ENCODE measurements around the gene MAP3K9. TPM values are rescaled to one million over a fixed set of nuclear protein-coding genes. Genes with fewer than 3 reads are reported as not detected.

Gene MAP3K9
- polyA plus RNA-seq, 1 experiment = 0.24 TPM

DNA sequence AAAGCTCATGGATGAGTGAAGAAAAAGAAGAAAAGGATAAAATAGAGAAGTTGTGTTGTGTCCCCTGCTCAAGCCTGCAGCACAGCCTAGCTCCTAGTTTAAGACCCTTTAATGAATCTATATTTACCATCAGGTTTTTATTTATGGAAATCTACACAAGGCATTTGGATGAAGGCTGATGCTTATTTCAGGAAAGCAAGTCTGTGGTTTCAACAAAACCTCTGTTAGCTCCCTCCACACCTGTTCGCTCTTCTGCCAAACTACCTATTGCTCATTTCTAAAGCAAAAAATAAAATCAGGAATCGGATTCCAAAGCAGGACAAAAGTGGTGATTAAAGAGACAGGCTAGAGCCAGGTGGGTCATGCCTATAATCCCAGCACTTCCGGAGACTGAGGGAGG is 18.9 kb upstream of the MAP3K9 start:
- TF ChIP-seq, protein P1, sequence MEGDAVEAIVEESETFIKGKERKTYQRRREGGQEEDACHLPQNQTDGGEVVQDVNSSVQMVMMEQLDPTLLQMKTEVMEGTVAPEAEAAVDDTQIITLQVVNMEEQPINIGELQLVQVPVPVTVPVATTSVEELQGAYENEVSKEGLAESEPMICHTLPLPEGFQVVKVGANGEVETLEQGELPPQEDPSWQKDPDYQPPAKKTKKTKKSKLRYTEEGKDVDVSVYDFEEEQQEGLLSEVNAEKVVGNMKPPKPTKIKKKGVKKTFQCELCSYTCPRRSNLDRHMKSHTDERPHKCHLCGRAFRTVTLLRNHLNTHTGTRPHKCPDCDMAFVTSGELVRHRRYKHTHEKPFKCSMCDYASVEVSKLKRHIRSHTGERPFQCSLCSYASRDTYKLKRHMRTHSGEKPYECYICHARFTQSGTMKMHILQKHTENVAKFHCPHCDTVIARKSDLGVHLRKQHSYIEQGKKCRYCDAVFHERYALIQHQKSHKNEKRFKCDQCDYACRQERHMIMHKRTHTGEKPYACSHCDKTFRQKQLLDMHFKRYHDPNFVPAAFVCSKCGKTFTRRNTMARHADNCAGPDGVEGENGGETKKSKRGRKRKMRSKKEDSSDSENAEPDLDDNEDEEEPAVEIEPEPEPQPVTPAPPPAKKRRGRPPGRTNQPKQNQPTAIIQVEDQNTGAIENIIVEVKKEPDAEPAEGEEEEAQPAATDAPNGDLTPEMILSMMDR (IDR thresholded peaks at IDR 0.05; ENCODE audit: low read depth, low read length) = no peak
- no peak overlapping the region for H3K27ac ChIP-seq (ENCODE audit: low read depth, low read length)
- CTCF ChIA-PET = interaction anchor here (0.6 to 3.8 kb wide), 8 partner anchors 10 to 771 kb away, joined by 3 to 28 read pairs (median 4); partner anchors contain the start of genes MAP3K9 and PCNX1
- H3K9me3 ChIP-seq (ENCODE audit: control insufficient read depth, insufficient read depth, low read length) = no peaks in the 10 kb centered on the region
- peaks cover 2% of the 10 kb centered on the region for H3K27me3 ChIP-seq (ENCODE audit: control insufficient read depth, insufficient read depth, low read length)
- POLR2A ChIA-PET = no interaction called here
- DNase-seq (ENCODE audit: low read depth, low spot score) = no peak
- no peak overlapping the region for H3K4me3 ChIP-seq (ENCODE audit: low read depth, low read length)

DNA sequence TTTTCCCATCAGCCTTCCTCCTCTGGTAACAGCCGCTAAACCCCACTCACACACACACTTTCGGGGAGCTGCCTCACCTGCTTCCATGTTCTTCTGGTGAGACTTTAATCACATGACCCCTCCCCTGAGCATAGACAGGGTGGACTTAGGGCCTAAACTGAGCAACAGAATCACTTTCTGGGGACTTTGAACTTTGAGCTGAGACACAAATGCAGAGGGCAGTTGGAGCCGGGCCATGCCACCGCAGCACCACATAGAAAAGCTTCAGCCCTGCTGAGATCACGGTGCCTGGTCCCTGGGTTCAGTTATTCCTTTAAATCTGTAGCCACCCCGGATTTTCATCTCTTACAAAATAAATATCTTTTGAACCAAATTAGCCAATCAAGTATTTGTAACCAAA is 18.4 kb upstream of the MAP3K9 start:
- Histone ChIP-seq H3K27ac (ENCODE audit: low read depth, low read length) (no peak overlapping the region), H3K27me3 (ENCODE audit: control insufficient read depth, insufficient read depth, low read length) (peaks cover 2% of the 10 kb centered on the region), H3K4me3 (ENCODE audit: low read depth, low read length) (no peak overlapping the region), H3K9me3 (ENCODE audit: control insufficient read depth, insufficient read depth, low read length) (no peaks in the 10 kb centered on the region)
- CTCF ChIA-PET = interaction anchor here (0.6 to 3.8 kb wide), 9 partner anchors 10 to 771 kb away, joined by 3 to 28 read pairs (median 3); partner anchors contain the start of genes MAP3K9 and PCNX1
- no peak for DNase-seq (ENCODE audit: low read depth, low spot score)
- TF ChIP-seq, protein P1 (IDR thresholded peaks at IDR 0.05; ENCODE audit: low read depth, low read length) = no peak
- POLR2A ChIA-PET = no interaction called here

DNA sequence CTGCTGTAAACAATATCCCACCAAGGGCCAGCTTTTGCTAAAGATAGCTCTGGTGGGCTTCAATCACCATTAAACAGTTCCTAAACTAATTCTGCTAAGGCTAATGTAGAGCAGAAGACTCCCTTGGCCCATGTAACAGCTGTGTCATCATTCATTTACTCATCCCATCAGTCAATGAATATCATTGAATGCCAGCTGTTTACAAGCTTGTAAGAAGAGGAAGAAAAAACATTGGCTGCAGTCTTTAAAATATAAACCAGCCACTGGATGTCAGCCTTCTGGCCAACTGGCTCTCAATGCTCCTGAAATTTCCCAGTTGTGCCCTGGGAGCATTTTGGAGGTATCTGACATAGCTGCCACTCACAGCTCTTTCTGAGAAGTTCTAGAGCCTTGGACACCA is 18.0 kb upstream of the MAP3K9 start:
- H3K4me3 ChIP-seq (ENCODE audit: low read depth, low read length) = no peak overlapping the region
- TF ChIP-seq, protein P1 (IDR thresholded peaks at IDR 0.05; ENCODE audit: low read depth, low read length) = no peak
- H3K9me3 ChIP-seq (ENCODE audit: control insufficient read depth, insufficient read depth, low read length) = no peaks in the 10 kb centered on the region
- peaks cover 2% of the 10 kb centered on the region for H3K27me3 ChIP-seq (ENCODE audit: control insufficient read depth, insufficient read depth, low read length)
- no peak for DNase-seq (ENCODE audit: low read depth, low spot score)
- H3K27ac ChIP-seq (ENCODE audit: low read depth, low read length) = no peak overlapping the region
- POLR2A ChIA-PET = no interaction called here
- CTCF ChIA-PET = interaction anchor here (0.6 to 3.8 kb wide), 8 partner anchors 10 to 263 kb away, joined by 3 to 28 read pairs (median 3); partner anchors contain the start of genes MAP3K9 and PCNX1

DNA sequence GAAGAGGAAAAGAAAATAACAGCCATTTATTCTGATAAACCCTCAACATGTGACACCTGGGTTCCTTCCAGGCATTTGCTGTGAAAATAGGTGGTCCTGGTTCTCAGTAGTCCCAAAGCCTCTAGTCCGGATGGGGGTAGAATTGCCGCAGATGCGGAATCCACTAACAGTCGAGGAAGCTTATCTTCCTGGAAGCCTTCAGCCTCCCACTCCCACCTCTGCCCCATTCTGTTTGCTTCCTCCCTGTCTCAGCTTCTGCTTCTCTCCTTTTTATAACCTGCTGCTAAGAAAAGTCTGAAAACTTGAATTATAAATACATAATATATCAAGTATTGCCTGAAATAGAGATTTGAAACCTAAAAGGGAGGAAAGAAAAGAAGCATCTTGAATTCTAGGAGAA is 14.0 kb upstream of the MAP3K9 start:
- Histone ChIP-seq H3K4me3 (ENCODE audit: low read depth, low read length) (no peak overlapping the region), H3K27me3 (ENCODE audit: control insufficient read depth, insufficient read depth, low read length) (no peaks in the 10 kb centered on the region), H3K9me3 (ENCODE audit: control insufficient read depth, insufficient read depth, low read length) (no peaks in the 10 kb centered on the region), H3K27ac (ENCODE audit: low read depth, low read length) (no peak overlapping the region)
- TF ChIP-seq, protein P1 (IDR thresholded peaks at IDR 0.05; ENCODE audit: low read depth, low read length) = no peak
- DNase-seq (ENCODE audit: low read depth, low spot score) = no peak
- CTCF ChIA-PET = interaction anchor here (0.7 to 1.0 kb wide), 2 partner anchors 83 to 84 kb away, joined by 3 read pairs; partner anchors contain the start of gene PCNX1
- POLR2A ChIA-PET = no interaction called here

DNA sequence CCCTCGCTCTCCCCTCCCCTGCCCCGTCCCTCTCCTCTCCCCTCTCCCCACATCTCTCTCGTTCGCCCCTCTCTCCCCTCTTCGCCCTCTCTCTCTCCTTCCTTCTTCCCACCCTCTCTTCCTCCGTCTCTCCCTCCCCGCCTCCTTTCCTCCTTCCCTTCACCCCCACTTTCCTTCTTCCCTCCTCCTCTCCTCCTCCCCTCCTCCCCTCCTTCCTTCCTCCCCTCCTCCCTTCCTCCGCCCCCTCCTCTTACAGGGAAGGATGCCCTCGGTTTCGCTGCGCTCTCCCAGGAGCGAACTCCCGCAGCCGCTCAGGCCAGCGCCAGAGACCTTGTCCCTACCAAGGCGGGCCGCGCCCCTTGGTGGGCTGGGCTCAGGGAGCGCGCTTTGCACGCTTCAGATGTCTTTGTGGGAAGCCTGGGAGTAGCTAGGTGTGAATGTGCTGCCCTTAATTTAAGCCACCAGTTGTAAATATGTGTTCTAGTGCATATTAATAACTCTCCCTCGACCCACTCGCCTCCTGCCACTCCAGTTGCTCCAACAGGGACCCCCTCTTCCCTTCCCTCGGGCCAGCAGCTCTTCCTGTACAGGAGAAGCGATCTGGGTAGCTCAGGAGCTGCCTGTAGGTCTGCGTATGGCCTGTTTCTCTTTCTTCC is 13.3 kb upstream of the MAP3K9 start:
- no peaks in the 10 kb centered on the region for H3K9me3 ChIP-seq (ENCODE audit: control insufficient read depth, insufficient read depth, low read length)
- ChIA-PET POLR2A (interaction anchor here (0.5 to 2.1 kb wide), 2 partner anchors 83 to 543 kb away, joined by 4 to 8 read pairs; no protein-coding TSS in a partner anchor), CTCF (interaction anchor here (0.7 to 2.2 kb wide), 3 partner anchors 83 to 150 kb away, joined by 3 to 14 read pairs (median 3); partner anchors contain the start of gene PCNX1)
- TF ChIP-seq, protein P1 (IDR thresholded peaks at IDR 0.05; ENCODE audit: low read depth, low read length) = no peak
- H3K4me3 ChIP-seq (ENCODE audit: low read depth, low read length) = peak overlapping the region; percentile 70
- DNase-seq (ENCODE audit: low read depth, low spot score) = no peak
- no peaks in the 10 kb centered on the region for H3K27me3 ChIP-seq (ENCODE audit: control insufficient read depth, insufficient read depth, low read length)
- H3K27ac ChIP-seq (ENCODE audit: low read depth, low read length) = no peak overlapping the region

Data from AG04450 (cell line).